NCI-H345 treated with DMSO at 0.1 percent for 48 hours (cell line): ENCODE results near the gene AFTPH.

Experiments used
- DNase-seq: peaks from one replicate; lab custom pipeline; 2025; ENCODE audit not compliant: unreplicated experiment; lab: John Stamatoyannopoulos, UW

Gene AFTPH

DNA sequence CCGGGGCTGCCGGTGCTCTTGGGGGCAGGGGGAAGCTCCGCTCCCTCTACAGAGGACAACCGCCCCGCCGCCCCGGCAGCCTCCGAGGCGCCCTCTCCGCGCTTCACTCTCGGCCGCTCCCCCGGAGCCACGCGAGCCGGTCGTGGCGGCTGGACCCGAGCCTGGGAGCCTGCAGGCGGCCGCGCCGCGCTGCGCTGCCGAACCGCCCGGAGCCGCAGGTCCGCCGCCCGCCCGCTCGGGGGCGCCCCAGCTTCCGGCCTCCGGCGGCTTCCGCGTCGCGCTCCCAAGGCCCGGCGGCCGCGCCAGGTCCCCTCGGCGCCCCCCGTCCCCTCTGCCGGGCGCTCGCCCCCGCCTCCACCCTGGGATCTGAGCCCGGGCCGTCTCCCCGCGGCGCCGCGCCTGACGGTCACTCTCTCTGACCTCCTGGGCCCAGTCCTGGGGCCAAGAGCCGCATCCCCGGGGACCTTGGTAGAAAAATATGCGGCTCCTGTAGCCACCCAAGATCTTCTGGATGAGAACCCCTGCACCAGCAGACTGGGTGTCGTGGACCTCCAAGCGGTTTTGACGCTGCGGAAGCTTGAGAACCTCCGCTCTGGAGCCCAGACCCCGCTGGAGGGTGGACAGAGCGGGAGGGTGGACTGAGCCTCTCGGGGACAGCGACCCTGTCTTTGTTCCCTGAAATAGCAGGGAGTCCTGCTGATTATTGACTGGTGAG lies 85.3 kb downstream of the AFTPH start:
- DNase-seq, result no peak

- DNase-seq, result no peak
These were observed 85.8 kb downstream of the AFTPH start for GRCh38 chr2:64609942-64610281.

DNA sequence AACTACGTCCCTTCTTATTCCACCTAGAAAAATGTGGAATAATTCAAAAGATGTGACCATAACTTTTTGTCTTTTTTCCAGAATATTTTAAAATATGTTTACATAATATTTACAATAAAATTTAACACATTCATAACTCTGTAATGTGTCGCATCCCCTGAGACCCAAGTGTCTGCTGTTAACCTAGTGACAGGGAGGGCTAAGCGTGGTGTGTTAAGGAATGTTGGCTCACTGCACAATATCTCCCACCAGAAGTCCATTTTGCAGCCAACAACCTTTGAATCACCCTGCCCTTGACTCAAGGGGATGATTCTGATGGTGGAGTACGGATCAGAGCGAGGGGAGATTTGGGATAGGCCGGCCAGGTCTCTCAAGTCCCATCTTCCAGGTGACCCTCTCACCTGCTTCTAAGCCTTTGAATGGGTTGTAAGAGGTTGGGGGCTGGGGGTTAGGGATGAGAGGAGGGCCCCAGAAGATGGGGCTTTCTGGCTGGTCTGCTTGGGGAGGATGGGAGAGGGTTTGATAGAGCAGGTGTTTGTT lies 86.3 kb downstream of the AFTPH start:
- no peak for DNase-seq

GRCh38 chr2:64612575-64613195 lies 88.6 kb downstream of the AFTPH start:
- DNase-seq, result no peak

DNA sequence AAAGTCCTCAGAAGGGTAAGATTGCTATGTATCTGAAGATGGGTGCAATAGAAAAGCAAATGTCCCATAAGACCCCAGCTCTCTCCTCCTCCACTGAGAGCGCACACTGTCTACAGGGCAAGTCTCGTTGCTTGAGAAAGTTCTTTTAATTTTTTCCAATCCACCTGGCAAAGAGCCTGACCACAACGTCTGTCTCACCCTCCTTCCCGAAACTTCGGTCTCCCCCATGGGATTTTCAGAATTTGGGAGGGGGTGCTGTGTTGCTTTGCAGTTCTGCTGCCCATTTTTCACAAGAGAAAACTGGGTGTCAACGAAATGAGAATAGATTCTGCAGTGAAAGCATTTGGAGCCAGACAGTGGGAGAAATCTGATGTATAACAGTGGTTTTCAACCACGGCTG lies 89.1 kb downstream of the AFTPH start:
- DNase-seq, result no peak

DNA sequence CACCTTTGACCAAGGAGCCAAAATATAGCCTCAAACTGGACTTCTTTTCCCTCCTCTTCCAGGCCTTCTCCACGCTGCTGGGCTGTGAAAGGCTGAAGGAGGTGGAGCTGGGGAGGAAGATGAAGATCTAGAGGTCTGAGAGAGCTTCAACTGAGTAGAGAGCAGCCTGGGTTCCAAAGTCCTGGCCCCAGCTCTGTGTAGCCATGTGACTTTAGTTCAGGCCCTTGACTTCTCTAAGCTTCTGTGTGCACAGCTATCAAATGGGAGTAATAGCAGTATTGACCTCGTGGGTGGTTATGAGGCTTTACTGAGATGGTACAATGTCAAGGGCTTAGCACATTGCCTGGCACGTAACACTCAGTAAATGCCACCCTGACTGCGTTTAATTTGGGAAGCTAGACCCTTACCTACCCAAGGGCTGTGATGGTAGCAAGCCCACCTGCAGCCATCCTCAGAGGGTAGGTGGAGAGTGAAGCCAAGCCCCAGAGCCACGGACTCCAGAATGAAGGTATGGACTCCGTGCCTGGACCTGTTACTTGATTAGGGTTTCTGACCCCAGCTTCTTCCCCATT lies 91.2 kb downstream of the AFTPH start:
- DNase-seq, result no peak

GRCh38 chr2:64615844-64616536 lies 91.9 kb downstream of the AFTPH start:
- no peak for DNase-seq

DNA sequence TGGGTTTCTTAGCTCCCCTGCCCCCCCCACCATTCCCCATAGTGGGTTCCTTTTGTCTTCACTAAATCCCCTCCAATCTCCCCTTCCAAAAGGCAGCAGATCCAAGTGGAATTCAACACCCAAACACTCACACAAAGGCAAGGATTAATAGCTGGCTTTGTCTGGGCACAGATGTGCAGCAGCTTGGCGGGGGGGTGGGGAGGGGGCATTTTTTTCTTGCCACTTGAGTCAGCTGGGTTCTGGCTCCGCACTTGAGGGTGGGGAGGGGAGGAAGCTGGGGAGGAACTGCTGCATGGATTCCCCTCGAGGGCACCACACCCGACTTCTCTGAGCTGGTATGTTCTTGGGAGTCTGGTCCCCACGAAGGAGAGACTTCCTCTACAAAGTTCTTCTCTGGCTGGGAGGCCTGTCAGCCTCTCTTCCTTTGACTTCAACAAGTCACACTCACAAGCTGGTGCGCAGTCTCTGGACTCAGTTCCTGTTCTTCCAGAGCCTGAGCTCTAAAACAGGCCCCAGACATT lies 93.6 kb downstream of the AFTPH start:
- DNase-seq, result no peak

GRCh38 chr2:64620661-64621060 lies 96.5 kb downstream of the AFTPH start:
- no peak for DNase-seq

GRCh38 chr2:64622443-64623241 lies 98.5 kb downstream of the AFTPH start:
- DNase-seq, result no peak

GRCh38 chr2:64623242-64623850 lies 99.2 kb downstream of the AFTPH start:
- DNase-seq, result no peak

GRCh38 chr2:64624108-64624610 lies 100.0 kb downstream of the AFTPH start:
- DNase-seq, result no peak

DNA sequence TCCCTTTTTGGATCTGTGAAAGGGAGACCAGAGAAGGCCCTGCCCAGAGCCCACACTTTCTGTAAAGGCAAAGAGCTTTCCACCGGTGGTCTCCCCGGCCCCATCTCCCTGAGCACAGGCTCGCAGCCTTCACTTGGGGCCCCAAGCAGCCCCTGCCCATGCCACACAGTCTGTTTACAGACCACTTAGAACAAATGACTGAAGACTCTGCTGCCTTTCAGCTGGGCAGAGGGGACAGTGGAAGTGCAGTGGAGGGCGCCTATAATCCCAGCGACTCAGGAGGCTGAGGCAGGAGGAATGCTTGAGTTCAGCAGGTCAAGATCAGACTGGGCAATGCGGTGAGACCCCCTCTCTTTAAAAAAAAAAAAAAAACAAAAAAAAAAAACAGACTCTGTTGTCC lies 100.7 kb downstream of the AFTPH start:
- no peak for DNase-seq

- no peak for DNase-seq
These were observed 101.4 kb downstream of the AFTPH start for GRCh38 chr2:64625299-64626145.

GRCh38 chr2:64626146-64626809 lies 102.2 kb downstream of the AFTPH start:
- no peak for DNase-seq

DNA sequence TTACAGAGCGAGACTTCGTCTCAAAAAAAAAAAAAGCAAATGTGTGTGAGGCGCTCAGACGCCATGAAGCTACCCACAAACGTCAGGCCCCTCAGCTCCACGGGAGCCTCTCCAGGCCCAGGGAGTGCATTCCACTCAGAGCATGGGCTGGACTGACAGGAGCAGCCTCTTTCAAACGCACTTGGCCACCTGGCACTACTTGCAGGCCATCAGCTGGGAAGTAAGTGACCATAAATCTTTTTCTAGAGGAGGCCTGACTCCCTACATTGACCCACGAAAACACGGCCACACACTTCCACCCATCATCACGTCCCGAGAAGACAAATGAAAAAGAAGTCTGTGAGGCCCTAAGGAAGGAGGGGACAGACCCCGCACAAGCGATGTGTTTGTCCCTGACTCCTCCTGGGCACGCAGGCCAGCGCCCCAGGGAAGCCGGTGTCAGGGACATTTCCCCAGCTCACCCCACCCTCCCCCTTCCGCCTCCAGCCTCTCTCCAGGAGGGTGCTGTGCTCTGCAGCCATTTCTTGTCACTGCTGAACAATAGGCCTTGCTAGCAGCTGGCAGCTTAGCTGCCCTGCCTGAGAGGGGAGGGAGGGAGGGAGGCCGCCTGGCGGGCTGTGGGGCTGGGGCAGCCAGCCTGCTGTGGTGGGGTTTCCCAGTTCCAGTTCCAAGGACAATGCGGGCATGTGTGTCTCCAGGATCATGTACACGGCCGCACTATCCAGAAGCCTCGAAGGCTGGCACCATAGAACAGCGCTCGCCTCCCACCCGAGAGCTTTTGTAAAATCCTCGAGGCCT lies 103.0 kb downstream of the AFTPH start:
- peak; percentile 37 for DNase-seq

DNA sequence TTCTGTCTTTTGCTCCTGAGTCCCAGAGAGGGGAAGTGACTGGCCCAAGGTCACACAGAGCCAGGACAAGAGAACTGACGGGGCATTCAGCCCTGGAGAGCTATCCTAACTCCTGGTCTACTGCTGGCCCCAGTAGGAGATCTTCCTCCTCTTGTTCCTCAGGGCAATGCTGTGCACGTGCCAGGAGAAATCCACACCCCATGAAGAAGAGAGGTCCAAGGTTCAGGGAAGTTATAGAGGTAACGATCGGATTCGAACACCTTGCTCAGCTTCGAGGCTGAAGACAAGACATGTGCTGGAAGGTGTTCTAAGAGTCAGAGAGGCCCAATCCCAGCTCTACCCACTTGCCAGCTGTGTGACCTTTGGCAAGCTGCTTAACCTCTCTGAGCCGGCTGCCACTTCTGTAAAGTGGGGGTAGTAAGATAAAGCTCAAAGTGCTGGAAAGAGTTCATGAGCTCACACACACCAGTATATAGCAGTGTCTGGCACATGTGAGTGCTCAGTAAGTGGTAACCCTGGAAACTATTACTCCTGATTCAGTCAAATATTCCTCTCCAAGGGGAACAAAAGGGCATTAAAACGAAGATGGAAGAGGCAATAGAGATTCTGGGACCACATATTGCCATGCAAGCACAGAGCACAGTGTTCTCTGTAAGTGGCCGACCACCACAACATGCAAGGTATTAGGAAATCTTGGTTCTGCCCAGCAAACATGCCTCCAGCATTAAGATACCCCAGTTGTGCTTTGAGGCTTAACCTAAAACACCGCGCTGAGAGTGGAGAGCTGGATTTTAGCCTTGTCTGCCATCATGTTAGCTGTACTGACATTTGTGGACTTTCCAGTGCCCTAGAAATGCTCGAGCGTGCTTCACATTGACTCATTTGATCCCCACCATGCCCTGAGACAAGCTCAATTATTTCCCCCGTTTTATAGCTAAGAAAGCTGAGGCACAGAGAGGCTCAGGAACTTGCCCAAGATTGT lies 104.0 kb downstream of the AFTPH start:
- DNase-seq, result no peak
